HG02938 (cell line): ENCODE results near the gene USHBP1.

ENCODE experiments used
- ATAC-seq: cut with Tn5 transposase; IDR thresholded peaks from one replicate; pipeline ENCODE4 v1.9.1; 2021; ENCODE audit warnings: mild to moderate bottlenecking, moderate library complexity; ENCODE audit not compliant: unreplicated experiment

The USHBP1 gene

DNA sequence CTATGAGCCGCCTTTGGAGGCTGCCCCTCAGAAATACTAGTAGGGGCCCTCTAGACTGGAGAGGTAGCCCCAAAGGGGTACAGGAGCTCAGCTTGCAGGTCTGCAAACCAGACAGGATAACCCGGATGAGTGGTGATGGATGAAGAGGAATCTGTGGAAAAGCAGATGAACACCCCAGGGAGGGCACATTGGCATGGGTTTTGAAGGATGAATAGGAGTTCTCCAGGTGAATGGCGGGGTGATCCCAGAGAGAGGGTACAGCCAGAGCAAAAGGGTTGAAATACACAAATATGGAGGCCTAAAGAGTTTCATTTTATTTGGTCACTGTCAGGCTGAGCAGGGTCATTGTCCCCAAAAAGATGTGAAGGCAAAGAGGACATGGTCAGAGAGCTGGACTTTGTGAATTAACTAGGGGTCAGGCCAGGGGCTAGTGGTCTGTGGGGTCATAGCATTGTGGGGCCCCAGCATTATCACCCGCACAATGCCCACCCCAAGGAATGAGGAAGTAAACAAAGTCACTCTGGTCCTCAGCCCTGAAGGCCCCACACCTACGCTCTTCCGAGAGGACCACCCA is 23.6 kb downstream of the USHBP1 start:
- ATAC-seq, result no peak

- ATAC-seq, result no peak
Observed at GRCh38 chr19:17240062-17240752, 24.3 kb downstream of the USHBP1 start.

DNA sequence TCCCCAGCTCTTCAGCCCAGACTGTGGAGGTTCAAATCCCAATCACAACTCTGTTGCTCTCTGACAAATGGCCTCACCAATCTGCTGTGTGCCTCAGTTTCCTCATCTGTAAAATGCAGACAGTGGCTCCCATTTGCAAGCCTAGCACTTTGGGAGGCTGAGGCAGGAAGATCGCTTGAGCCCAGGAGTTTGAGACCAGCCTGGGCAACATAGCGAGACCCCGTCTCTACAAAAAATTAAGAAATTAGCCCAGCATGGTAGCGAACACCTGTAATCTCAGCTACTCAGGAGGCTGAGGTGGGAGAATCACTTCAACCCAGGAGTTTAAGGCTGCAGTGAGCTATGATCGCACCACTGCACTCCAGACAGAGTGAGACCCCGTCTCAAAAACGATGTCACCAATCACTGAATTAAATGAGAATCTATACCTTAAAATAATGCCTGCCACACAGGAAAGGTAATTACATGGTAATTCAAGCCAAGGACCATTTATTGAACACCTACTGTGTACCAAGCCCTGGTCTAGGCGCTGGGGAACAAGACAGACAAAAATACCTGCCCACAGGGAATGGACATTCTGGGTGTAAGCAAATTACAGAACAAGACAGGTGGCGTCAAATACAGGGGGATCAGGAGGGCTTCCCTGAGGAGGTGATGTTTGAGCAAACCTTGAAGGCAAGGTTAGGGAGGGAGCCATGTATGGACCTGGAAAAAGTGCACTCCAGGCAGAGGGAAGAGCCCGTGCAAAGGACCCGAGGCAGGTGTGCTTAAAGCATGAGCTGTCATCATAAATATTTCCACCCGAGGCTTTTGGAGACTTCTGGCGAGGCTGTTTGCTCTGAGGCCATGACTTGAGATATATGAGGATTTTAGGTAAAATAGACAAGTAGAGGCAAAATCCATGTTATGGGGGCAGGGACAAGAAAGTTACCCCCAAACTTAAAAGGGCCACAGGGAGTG is 26.5 kb downstream of the USHBP1 start:
- ATAC-seq, result no peak

GRCh38 chr19:17236811-17237543 is 27.6 kb downstream of the USHBP1 start:
- ATAC-seq, result no peak

GRCh38 chr19:17235971-17236777 is 28.4 kb downstream of the USHBP1 start:
- no peak for ATAC-seq

GRCh38 chr19:17235300-17235970 is 29.1 kb downstream of the USHBP1 start:
- ATAC-seq, result no peak

GRCh38 chr19:17234911-17235299 is 29.6 kb downstream of the USHBP1 start:
- no peak for ATAC-seq

DNA sequence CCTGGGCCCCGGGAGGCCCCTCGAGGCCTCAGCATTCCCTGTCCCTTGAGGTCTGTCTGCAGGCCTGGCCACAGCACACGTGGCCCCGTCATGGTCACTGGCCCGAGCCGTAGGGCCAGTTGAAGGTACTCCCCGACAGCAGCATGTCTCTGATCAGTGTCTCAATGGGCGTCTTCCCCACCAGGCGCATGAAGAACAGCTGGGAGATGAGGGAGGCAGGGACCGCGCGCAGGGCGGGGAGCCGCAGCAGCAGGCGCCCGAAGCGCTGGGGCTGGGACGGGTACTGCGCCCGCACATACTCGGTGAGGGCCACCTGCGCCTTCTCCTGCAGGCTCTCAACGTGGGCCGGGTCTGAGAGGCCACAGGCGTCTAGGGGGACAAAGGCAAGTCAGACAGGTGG is 32.3 kb downstream of the USHBP1 start:
- ATAC-seq, result no peak

GRCh38 chr19:17229890-17230289 is 34.7 kb downstream of the USHBP1 start:
- no peak for ATAC-seq

- ATAC-seq, result no peak
Observed at GRCh38 chr19:17227798-17228367, 36.7 kb downstream of the USHBP1 start.

GRCh38 chr19:17226002-17226933 is 38.3 kb downstream of the USHBP1 start, which contains the start of gene OCEL1:
TSS of gene OCEL1 (plus strand) at chr19:17226226. CDS start at chr19:17226248, 22 bp downstream.
- peak; percentile 90 for ATAC-seq

DNA sequence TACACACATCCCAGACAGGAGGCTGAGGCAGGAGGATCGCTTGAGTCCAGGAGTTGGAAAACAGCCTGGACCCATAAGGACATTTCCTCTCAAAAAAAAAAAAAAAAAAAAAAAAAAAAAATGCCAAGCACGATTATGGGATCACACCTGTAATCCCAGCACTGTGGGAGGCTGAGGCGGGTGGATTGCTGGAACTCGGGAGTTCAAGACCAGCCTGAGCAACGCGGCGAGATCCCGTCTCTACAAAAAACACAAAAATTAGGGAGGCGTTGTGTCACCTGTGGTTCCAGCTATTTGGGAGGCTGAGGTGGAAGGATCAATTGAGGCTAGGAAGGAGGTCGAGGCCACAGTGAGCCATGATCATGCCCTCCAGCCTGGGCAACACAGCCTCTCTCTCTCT is 39.5 kb downstream of the USHBP1 start:
- ATAC-seq, result no peak

- ATAC-seq, result no peak
Observed at GRCh38 chr19:17220207-17220758, 44.3 kb downstream of the USHBP1 start.

DNA sequence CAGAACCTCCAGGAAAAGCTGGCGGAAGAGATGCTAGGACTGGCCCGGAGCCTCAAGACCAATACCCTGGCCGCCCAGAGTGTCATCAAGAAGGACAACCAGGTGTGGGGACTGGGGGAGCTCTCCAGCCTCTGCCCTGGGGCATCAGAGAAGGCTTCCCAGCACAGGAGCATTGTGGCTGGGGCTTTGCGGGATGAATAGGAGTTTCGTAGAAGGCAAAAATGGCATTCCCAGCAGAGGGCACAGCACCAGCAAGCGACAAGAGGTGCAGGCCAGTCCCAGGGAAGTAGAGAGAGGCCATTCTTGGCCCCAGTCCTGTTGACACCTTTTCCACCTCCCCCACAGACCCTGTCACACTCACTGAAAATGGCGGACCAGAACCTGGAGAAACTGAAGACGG is 45.3 kb downstream of the USHBP1 start:
- no peak for ATAC-seq

DNA sequence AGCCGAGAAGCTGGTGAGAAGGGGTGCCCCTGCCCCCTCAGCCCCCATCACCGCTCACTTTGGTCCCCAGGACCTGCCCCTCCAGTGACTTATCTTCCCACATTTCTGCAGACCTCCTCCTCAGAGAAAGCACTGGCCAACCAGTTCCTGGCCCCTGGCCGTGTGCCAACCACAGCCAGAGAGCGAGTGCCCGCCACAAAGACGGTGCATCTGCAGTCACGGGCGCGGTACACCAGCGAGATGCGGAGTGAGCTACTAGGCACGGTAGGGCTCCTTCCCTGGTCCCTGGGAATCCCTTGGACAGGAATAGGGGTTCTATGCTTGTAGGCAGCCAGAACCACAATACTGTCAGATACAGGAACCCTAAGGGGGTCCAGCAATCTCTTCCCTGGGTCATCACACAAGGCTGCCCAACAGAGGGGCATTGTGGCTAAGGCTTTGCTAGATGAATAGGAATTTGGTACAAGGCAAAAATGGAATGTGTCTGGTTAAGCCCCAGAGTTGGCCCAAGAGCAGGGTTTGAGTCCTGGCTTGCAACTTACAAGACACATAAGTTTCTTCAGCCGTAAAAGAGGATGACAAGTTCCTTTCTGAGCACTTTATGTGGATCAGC is 48.4 kb downstream of the USHBP1 start:
- ATAC-seq, result no peak

DNA sequence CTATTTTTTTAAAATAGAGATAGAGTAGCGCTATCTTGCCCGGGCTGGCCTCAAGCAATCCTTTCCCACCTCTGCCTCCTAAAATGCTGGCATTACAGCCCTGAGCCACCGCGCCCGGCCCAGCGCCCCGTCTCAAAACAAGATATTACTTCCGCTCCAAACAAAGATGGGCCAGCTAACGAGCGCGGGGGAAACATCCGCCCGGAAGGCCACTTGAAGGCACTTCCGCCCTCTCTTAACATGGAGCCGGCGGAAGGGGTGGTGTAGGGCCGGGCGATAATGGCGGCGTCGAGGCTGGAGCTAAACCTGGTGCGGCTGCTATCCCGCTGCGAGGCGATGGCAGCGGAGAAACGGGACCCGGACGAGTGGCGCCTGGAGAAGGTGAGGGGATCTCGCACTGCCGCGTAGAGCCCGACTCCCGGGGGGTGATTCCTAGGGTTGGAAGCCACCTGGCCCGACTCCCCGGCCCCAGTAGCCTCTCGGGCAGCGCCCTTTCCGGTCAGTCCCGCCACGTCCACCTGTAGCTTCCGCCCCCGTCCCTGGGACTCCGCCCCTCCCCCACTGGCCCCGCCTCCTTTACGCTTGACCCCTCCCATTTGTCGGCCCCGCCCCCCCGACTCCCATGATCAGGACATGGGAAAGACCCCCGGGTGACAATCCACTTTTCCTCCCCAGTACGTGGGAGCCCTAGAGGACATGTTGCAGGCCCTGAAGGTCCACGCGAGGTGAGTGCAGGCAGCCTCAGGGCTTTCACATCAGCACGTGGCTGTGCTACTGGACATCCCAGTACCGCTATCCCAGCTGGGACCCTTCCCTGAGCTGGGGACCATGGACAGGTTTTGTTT is 49.2 kb downstream of the USHBP1 start, which contains the start of gene USE1:
TSS of gene USE1 (plus strand) at position 231 of the 845 bp plus-strand sequence. CDS start at position 280, 49 bp downstream.
- ATAC-seq, result peak; percentile 79
